ENCODE measurements around the gene ARHGAP4.

ARHGAP4 gene

GRCh38 chrX:153968255-153968654 is 42.2 kb upstream of the ARHGAP4 start:
- no peak for DNase-seq (ENCODE audit: low spot score)
- ChIA-PET POLR2A (ENCODE audit: low non-redundant PET) (no interaction called here), CTCF (interaction anchor here (0.5 kb wide), 1 partner anchor 857 kb away, joined by 3 read pairs; no protein-coding TSS in a partner anchor)
- H3K27ac ChIP-seq, result peak overlapping the region; percentile 97
- TF ChIP-seq CTCF (conservative IDR thresholded peaks at IDR 0.05; ENCODE audit: low read depth), result no peak

- no peak for TF ChIP-seq CTCF (conservative IDR thresholded peaks at IDR 0.05; ENCODE audit: low read depth)
- H3K27ac ChIP-seq, result peak overlapping the region; percentile 97
- ChIA-PET CTCF (no interaction called here), POLR2A (ENCODE audit: low non-redundant PET) (no interaction called here)
- DNase-seq (ENCODE audit: low spot score), result no peak
Measured at GRCh38 chrX:153967536-153968224, 41.6 kb upstream of the ARHGAP4 start.

- TF ChIP-seq CTCF (conservative IDR thresholded peaks at IDR 0.05; ENCODE audit: low read depth), result no peak
- POLR2A ChIA-PET (ENCODE audit: low non-redundant PET), result interaction anchor here (0.7 kb wide), 1 partner anchor 39 kb away, joined by 4 read pairs; no protein-coding TSS in a partner anchor
- DNase-seq (ENCODE audit: low spot score), result no peak
- CTCF ChIA-PET, result no interaction called here
- peak overlapping the region; percentile 97 for H3K27ac ChIP-seq
Measured at GRCh38 chrX:153966841-153967535, 40.9 kb upstream of the ARHGAP4 start.

GRCh38 chrX:153966283-153966688 is 40.2 kb upstream of the ARHGAP4 start:
- no peak for DNase-seq (ENCODE audit: low spot score)
- peak overlapping the region; percentile 97 for H3K27ac ChIP-seq
- ChIA-PET CTCF (no interaction called here), POLR2A (ENCODE audit: low non-redundant PET) (no interaction called here)
- no peak for TF ChIP-seq CTCF (conservative IDR thresholded peaks at IDR 0.05; ENCODE audit: low read depth)

- POLR2A ChIA-PET (ENCODE audit: low non-redundant PET), result no interaction called here
- peak overlapping the region; percentile 97; the same call in 1 of the 2 replicates for H3K27ac ChIP-seq
- DNase-seq (ENCODE audit: low spot score), result no peak
- CTCF ChIA-PET, result no interaction called here
- no peak for TF ChIP-seq CTCF (conservative IDR thresholded peaks at IDR 0.05; ENCODE audit: low read depth)
Measured at GRCh38 chrX:153965406-153965805, 39.3 kb upstream of the ARHGAP4 start.

- CTCF ChIA-PET, result no interaction called here
- POLR2A ChIA-PET (ENCODE audit: low non-redundant PET), result no interaction called here
- no peak for DNase-seq (ENCODE audit: low spot score)
- no peak overlapping the region for H3K27ac ChIP-seq
- no peak for TF ChIP-seq CTCF (conservative IDR thresholded peaks at IDR 0.05; ENCODE audit: low read depth)
Measured at GRCh38 chrX:153964105-153964504, 38.0 kb upstream of the ARHGAP4 start.

Measured in RWPE1 (cell line).